ENCODE results near the gene DNAI2.
"Not testable (repeated sequence)": the region's sequence is repeated elsewhere in the genome, so short reads cannot be mapped to it uniquely, and the experiment has no call there.

Gene DNAI2

DNA sequence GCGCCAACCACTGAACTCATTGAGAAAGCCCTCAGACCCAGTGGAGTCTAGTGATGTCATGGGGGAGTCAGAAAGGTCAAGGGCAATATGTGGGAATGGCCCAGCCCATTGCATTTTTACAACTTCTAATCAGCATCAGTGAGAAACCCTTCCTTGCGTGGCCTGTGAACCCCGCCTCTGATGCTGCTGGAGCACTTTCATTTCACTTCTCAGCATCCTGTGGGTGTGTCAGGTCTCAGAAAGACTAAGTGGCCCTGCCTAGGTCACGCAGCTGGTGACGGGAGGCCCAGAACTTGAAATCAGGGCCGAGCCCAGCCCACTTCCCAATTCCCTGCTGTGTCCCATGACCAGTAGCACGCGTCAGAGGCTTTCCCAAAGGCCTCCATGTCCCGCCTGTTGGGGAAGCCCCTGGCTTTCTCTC is 6.1 kb downstream of the DNAI2 start:
- Histone ChIP-seq H3K36me3 (ENCODE audit: insufficient read depth, low read length) (no peaks in the 10 kb centered on the region), H2AFZ (ENCODE audit: low read length) (no peak overlapping the region), H3K79me2 (ENCODE audit: insufficient read depth, low read length) (no peaks in the 10 kb centered on the region), H3F3A (ENCODE audit: low read depth) (no peaks in the 10 kb centered on the region), H3K4me2 (ENCODE audit: low read depth, low read length, poor library complexity, severe bottlenecking) (no peak overlapping the region), H3K9me3 (ENCODE audit: insufficient read depth, low read depth, low read length) (no peaks in the 10 kb centered on the region), H3K9me2 (replicated peaks; ENCODE audit: low read depth, low read length) (no peaks in the 10 kb centered on the region), H4K20me1 (ENCODE audit: insufficient read depth, low read length, poor library complexity, severe bottlenecking) (no peaks in the 10 kb centered on the region), H3K4me1 (ENCODE audit: insufficient read depth, low read length, poor library complexity, severe bottlenecking) (peaks cover 5% of the 10 kb centered on the region), H3K27me3 (ENCODE audit: insufficient read depth, low read length, poor library complexity, severe bottlenecking) (peaks cover 50% of the 10 kb centered on the region), H3K9ac (ENCODE audit: low read depth, low read length, poor library complexity, severe bottlenecking) (no peak overlapping the region), H3K4me3 (ENCODE audit: low read length, poor library complexity, severe bottlenecking) (no peak overlapping the region)
- TF ChIP-seq, protein P1, sequence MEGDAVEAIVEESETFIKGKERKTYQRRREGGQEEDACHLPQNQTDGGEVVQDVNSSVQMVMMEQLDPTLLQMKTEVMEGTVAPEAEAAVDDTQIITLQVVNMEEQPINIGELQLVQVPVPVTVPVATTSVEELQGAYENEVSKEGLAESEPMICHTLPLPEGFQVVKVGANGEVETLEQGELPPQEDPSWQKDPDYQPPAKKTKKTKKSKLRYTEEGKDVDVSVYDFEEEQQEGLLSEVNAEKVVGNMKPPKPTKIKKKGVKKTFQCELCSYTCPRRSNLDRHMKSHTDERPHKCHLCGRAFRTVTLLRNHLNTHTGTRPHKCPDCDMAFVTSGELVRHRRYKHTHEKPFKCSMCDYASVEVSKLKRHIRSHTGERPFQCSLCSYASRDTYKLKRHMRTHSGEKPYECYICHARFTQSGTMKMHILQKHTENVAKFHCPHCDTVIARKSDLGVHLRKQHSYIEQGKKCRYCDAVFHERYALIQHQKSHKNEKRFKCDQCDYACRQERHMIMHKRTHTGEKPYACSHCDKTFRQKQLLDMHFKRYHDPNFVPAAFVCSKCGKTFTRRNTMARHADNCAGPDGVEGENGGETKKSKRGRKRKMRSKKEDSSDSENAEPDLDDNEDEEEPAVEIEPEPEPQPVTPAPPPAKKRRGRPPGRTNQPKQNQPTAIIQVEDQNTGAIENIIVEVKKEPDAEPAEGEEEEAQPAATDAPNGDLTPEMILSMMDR (conservative IDR thresholded peaks at IDR 0.05; ENCODE audit: low read length) = no peak
- TF ChIP-seq EZH2phosphoT487 (IDR thresholded peaks at IDR 0.05; ENCODE audit: borderline replicate concordance) = no peak

DNA sequence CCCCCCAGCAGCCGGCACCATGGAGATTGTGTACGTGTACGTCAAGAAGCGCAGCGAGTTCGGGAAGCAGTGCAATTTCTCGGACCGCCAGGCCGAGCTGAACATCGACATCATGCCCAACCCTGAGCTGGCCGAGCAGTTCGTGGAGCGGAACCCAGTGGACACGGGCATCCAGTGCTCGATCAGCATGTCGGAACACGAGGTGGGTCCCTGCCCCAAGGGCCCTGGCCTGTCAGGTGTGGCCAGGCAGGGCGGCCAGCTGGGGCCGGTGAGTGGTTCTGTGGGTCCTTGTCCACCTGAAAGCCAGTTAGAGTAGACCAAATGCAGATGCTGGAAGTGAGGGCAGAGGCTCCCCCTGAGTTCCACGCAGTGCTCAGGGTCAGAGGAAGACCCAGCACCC is 7.8 kb downstream of the DNAI2 start:
- TF ChIP-seq, protein P1 (conservative IDR thresholded peaks at IDR 0.05; ENCODE audit: low read length) = no peak
- TF ChIP-seq EZH2phosphoT487 (IDR thresholded peaks at IDR 0.05; ENCODE audit: borderline replicate concordance) = no peak
- no peaks in the 10 kb centered on the region for H3K9me2 ChIP-seq (replicated peaks; ENCODE audit: low read depth, low read length)
- no peak overlapping the region for H3K4me2 ChIP-seq (ENCODE audit: low read depth, low read length, poor library complexity, severe bottlenecking)
- peaks cover 34% of the 10 kb centered on the region for H3K27me3 ChIP-seq (ENCODE audit: insufficient read depth, low read length, poor library complexity, severe bottlenecking)
- no peaks in the 10 kb centered on the region for H3F3A ChIP-seq (ENCODE audit: low read depth)
- no peaks in the 10 kb centered on the region for H4K20me1 ChIP-seq (ENCODE audit: insufficient read depth, low read length, poor library complexity, severe bottlenecking)
- H2AFZ ChIP-seq (ENCODE audit: low read length) = no peak overlapping the region
- H3K9me3 ChIP-seq (ENCODE audit: insufficient read depth, low read depth, low read length) = no peaks in the 10 kb centered on the region
- no peak overlapping the region for H3K4me3 ChIP-seq (ENCODE audit: low read length, poor library complexity, severe bottlenecking)
- no peaks in the 10 kb centered on the region for H3K79me2 ChIP-seq (ENCODE audit: insufficient read depth, low read length)
- H3K36me3 ChIP-seq (ENCODE audit: insufficient read depth, low read length) = no peaks in the 10 kb centered on the region
- peaks cover 5% of the 10 kb centered on the region for H3K4me1 ChIP-seq (ENCODE audit: insufficient read depth, low read length, poor library complexity, severe bottlenecking)
- H3K9ac ChIP-seq (ENCODE audit: low read depth, low read length, poor library complexity, severe bottlenecking) = no peak overlapping the region

DNA sequence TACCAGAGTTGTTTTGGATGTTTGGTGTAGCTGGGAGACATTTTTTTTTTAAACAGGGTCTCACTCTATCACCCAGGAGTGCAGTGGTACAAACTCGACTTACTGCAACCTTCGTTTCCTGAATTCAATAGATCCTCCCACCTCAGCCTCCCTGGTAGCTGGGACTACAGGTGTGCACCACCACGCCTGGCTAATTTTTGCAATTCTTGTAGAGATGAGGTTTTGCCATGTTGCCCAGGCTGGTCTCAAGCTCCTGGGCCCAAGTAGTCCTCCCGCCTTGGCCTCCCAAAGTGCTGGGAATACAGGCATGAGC is 8.2 kb downstream of the DNAI2 start:
- not testable (repeated sequence) for H4K20me1 ChIP-seq (ENCODE audit: insufficient read depth, low read length, poor library complexity, severe bottlenecking); H2AFZ ChIP-seq (ENCODE audit: low read length); H3F3A ChIP-seq (ENCODE audit: low read depth); H3K4me2 ChIP-seq (ENCODE audit: low read depth, low read length, poor library complexity, severe bottlenecking); H3K36me3 ChIP-seq (ENCODE audit: insufficient read depth, low read length); H3K79me2 ChIP-seq (ENCODE audit: insufficient read depth, low read length); H3K4me1 ChIP-seq (ENCODE audit: insufficient read depth, low read length, poor library complexity, severe bottlenecking); H3K4me3 ChIP-seq (ENCODE audit: low read length, poor library complexity, severe bottlenecking); H3K9me2 ChIP-seq (replicated peaks; ENCODE audit: low read depth, low read length); H3K9ac ChIP-seq (ENCODE audit: low read depth, low read length, poor library complexity, severe bottlenecking); H3K9me3 ChIP-seq (ENCODE audit: insufficient read depth, low read depth, low read length)
- H3K27me3 ChIP-seq (ENCODE audit: insufficient read depth, low read length, poor library complexity, severe bottlenecking) = peaks cover 29% of the 10 kb centered on the region

DNA sequence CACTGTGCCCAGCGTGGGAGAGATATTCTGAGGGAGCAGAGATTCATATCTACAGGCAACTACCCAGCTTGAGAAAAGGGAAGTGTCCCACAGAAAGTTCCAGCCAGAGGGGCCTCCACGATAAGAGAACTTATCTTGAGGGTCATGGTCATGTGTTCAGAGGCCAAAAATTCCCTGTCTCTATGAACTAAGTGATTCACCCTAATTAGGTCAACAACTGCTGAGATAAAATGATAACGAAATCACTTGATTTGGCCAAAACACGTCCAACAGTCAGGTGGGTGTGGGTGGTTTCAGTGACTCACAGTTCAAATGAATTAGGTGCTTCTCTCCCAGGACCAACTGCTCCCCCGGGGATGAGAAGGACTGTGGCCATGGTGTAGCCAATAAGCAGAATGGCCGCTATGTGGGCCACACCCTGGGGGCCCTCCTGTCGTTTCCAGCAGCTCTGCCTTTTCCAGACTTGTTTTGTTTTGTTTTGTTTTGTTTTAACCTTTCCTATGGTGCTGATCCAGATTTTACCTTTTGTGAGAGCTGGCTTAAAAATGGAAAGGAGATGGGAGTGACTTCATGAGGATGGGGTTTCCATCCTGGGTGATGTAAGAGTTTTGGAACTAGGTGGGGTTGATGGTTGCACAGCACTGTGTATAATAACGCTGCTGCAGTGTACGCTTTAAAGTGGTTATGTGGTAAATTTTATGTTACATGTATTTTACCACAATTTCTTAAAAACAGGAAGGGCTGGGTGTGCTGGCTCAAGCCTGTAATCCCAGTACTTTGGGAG is 8.7 kb downstream of the DNAI2 start:
- Histone ChIP-seq H3K79me2 (ENCODE audit: insufficient read depth, low read length) (no peaks in the 10 kb centered on the region), H3K4me3 (ENCODE audit: low read length, poor library complexity, severe bottlenecking) (no peak overlapping the region), H4K20me1 (ENCODE audit: insufficient read depth, low read length, poor library complexity, severe bottlenecking) (no peaks in the 10 kb centered on the region), H3K36me3 (ENCODE audit: insufficient read depth, low read length) (no peaks in the 10 kb centered on the region), H2AFZ (ENCODE audit: low read length) (no peak overlapping the region), H3K9ac (ENCODE audit: low read depth, low read length, poor library complexity, severe bottlenecking) (no peak overlapping the region), H3K9me3 (ENCODE audit: insufficient read depth, low read depth, low read length) (no peaks in the 10 kb centered on the region), H3K4me2 (ENCODE audit: low read depth, low read length, poor library complexity, severe bottlenecking) (no peak overlapping the region), H3K9me2 (replicated peaks; ENCODE audit: low read depth, low read length) (no peaks in the 10 kb centered on the region), H3K4me1 (ENCODE audit: insufficient read depth, low read length, poor library complexity, severe bottlenecking) (peaks cover 5% of the 10 kb centered on the region), H3K27me3 (ENCODE audit: insufficient read depth, low read length, poor library complexity, severe bottlenecking) (peaks cover 25% of the 10 kb centered on the region), H3F3A (ENCODE audit: low read depth) (no peaks in the 10 kb centered on the region)
- TF ChIP-seq EZH2phosphoT487 (IDR thresholded peaks at IDR 0.05; ENCODE audit: borderline replicate concordance) = no peak
- TF ChIP-seq, protein P1 (conservative IDR thresholded peaks at IDR 0.05; ENCODE audit: low read length) = no peak

All from Loucy (cell line).